Neutrophil (primary cell): Measurements from ENCODE around the gene CDH26.
"Not testable (repeated sequence)": the region's sequence is repeated elsewhere in the genome, so short reads cannot be mapped to it uniquely, and the experiment has no call there.

Experiments used
- H3K27ac ChIP-seq: fragments of 200-600 bp; sonication (generic); 2 replicates; pipeline ENCODE4 v1.5.1; 2016; ENCODE audit warnings: mild to moderate bottlenecking, moderate library complexity
- H3K27me3 ChIP-seq: fragments of 200-600 bp; sonication (generic); 2 replicates; pipeline ENCODE4 v1.6.0; 2016; ENCODE audit warnings: mild to moderate bottlenecking
- H3K36me3 ChIP-seq: fragments of 200-600 bp; sonication (generic); 2 replicates; pipeline ENCODE4 v1.5.1; 2017
- H3K4me1 ChIP-seq, 2 experiments: fragments of 200-600 bp in 1 of 2; sonication (generic) in 1 of 2; 1 replicate in 1 of 2; 2 replicates in 1 of 2; pipeline versions ENCODE4 v1.5.1 to v1.6.1; 2013 to 2016; ENCODE audit warnings: low read depth in 1 of 2, low read length in 1 of 2, mild to moderate bottlenecking in 1 of 2, moderate library complexity in 1 of 2; ENCODE audit not compliant: control insufficient read depth in 1 of 2, insufficient read depth in 1 of 2
- H3K4me3 ChIP-seq, 2 experiments: fragments of 200-600 bp in 1 of 2; sonication (generic) in 1 of 2; 1 replicate in 1 of 2; 2 replicates in 1 of 2; pipeline ENCODE4 v1.5.1; 2013 to 2016; ENCODE audit warnings: low read depth in 1 of 2, low read length in 1 of 2, mild to moderate bottlenecking in 1 of 2, moderate library complexity in 1 of 2
- H3K9me3 ChIP-seq: fragments of 200-600 bp; sonication (generic); 2 replicates; pipeline ENCODE4 v1.5.1; 2016
- CTCF ChIP-seq: fragments of 200-600 bp; sonication (generic); IDR thresholded peaks from 2 replicates; pipeline ENCODE4 v1.5.1; 2016; ENCODE audit warnings: antibody characterized with exemption

Gene CDH26

DNA sequence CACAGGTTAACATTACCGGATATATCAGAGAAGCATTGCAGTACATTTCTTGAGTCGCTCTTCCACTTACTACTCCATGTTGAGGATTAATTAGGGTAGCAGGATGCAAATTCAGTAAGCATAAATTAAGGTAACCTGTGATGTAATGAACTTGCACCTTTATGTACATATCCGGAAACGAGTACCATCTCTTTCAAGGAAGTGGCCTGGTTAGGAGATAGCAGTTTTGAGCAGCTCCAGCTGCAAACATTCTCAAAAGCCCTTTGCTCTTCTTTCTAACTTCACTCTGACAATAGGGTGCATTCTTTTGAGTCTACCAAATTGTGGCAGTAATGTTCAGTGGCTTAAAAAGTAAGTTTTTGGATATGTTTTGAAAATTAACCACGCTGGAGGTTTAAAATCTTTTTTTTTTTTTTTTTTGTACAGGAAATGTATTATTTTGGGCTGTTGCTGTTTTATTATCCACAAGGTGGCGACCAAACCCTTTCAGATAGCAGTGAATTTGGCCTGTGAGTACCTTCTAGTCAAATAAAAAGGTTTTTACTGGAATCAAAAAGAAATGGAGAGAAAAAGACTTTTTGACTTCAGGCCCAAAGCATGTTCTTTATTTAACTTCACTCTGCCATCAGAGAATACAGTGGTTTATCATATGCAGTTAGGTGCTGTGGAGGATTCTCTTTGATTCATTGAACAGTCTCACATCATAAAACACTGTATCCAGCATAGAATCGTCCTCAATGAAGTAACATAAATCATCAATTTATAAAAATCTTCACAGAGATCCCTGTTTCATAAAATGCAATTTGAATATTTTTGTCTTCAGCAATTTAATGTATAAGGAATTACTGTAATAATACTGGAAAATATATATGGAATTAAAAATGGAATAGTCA, 9.1 kb upstream of the CDH26 start:
- H3K36me3 ChIP-seq: peaks cover 33% of the 10 kb centered on the region
- peak; percentile 52 for TF ChIP-seq CTCF
- no peaks in the 10 kb centered on the region for H3K27me3 ChIP-seq
- no peak overlapping the region for H3K4me3 ChIP-seq
- no peaks in the 10 kb centered on the region for H3K9me3 ChIP-seq
- peak overlapping the region; percentile 80 for H3K27ac ChIP-seq
- H3K4me1 ChIP-seq: peaks cover 49 to 51% of the 10 kb centered on the region in 2 experiments

GRCh38 chr20:59949911-59950310, 8.3 kb upstream of the CDH26 start:
- H3K4me3 ChIP-seq: no peak overlapping the region
- peaks cover 24% of the 10 kb centered on the region for H3K36me3 ChIP-seq
- no peak for TF ChIP-seq CTCF
- peaks cover 47 to 48% of the 10 kb centered on the region in 2 experiments for H3K4me1 ChIP-seq
- H3K9me3 ChIP-seq: no peaks in the 10 kb centered on the region
- H3K27me3 ChIP-seq: no peaks in the 10 kb centered on the region
- peak overlapping the region; percentile 80 for H3K27ac ChIP-seq

DNA sequence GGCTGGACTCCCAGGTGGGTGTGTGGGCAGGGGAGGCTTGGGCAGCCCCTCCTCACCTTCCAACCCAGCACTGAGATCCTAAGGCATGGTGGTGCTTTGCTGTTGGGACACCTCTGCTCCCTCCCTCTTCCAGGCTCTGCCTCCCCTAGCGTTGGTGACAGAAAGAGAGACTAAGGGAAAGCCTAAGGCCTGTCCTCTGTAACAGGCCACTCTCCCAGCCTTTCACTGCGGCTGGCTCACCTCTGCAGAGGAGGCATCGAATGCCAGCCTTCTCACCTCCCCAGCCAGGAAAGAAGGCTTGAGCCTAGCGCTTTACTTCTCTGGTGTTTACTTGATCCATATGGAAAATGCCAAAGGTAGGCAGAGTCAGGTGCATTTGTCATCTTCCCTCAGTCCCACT, 3.5 kb upstream of the CDH26 start:
- TF ChIP-seq CTCF: no peak
- peaks cover 2 to 5% of the 10 kb centered on the region in 2 experiments for H3K4me1 ChIP-seq
- H3K36me3 ChIP-seq: peaks cover 25% of the 10 kb centered on the region
- no peaks in the 10 kb centered on the region for H3K27me3 ChIP-seq
- H3K27ac ChIP-seq: peak overlapping the region; percentile 12
- H3K9me3 ChIP-seq: no peaks in the 10 kb centered on the region
- no peak overlapping the region for H3K4me3 ChIP-seq

GRCh38 chr20:59955131-59955796, 3.0 kb upstream of the CDH26 start:
- TF ChIP-seq CTCF: no peak
- H3K9me3 ChIP-seq: no peaks in the 10 kb centered on the region
- H3K27me3 ChIP-seq: no peaks in the 10 kb centered on the region
- no peak overlapping the region for H3K4me3 ChIP-seq
- peaks cover 23% of the 10 kb centered on the region for H3K36me3 ChIP-seq
- no peaks in the 10 kb centered on the region for H3K4me1 ChIP-seq
- H3K27ac ChIP-seq: peak overlapping the region; percentile 12

GRCh38 chr20:59957568-59957967, 655 bp upstream of the CDH26 start:
- not testable (repeated sequence) for H3K9me3 ChIP-seq, H3K27ac ChIP-seq, H3K27me3 ChIP-seq, H3K4me3 ChIP-seq
- Histone ChIP-seq H3K4me1 (peaks cover 0 to 11% of the 10 kb centered on the region in 2 experiments), H3K36me3 (peaks cover 13% of the 10 kb centered on the region)

DNA sequence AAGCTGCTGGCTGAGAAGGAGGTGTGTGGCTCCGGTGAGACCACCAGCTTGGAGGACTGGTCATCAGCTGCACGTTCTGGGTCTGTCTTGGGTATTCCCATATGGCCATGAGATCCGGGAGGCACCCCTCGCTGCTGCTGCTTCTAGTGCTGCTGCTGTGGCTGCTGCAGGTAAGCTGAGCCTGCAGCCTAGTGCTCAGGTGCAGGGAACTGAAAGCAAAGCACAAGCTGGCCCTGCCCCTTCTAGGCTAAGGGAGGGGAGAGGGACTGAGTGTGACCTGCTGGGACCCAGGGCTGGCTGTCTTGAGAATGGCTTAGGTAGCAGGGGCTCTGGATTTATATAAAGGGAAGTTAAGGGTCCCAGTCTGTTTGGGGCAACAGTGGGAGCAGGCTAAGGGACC, 403 bp downstream of the CDH26 start:
- Histone ChIP-seq H3K4me1 (peaks cover 0 to 12% of the 10 kb centered on the region in 2 experiments), H3K9me3 (no peaks in the 10 kb centered on the region), H3K4me3 (no peak overlapping the region), H3K36me3 (peaks cover 11% of the 10 kb centered on the region), H3K27me3 (no peaks in the 10 kb centered on the region), H3K27ac (no peak overlapping the region)
- no peak for TF ChIP-seq CTCF
